Stimulated activated CD8-positive, alpha-beta memory T cell treated with anti-CD3 and anti-CD28 coated beads, Interleukin-7, amount 100 ng/mL, for 24 hours (primary cell): Measurements from ENCODE around the gene RELT.
"Not testable (repeated sequence)": the region's sequence is repeated elsewhere in the genome, so short reads cannot be mapped to it uniquely, and the experiment has no call there.

Experiments used
- DNase-seq: peaks from one replicate; pipeline ENCODE4 v3.0.0-alpha.2; 2020; ENCODE audit warnings: low read depth

Gene RELT

DNA sequence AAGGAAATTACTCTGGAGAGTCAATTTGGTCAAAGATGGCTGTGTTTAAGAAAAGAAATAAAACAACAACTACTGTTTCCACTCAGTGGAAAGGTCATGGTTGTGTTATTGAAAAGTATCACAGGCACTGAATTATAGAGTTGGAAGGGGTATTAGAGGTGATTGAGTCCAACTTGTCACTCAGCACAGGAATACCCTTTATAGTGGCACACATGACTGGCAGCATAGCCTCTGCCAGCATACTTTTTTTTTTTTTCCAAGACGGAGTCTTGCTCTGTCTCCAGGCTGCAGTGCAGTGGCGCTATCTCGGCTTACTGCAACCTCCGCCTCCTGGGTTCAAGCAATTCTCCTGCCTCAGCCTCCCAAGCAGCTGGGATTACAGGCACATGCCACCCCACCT lies 60.7 kb downstream of the RELT start:
- not testable (repeated sequence) for DNase-seq

GRCh38 chr11:73439002-73439843 lies 63.0 kb downstream of the RELT start:
- DNase-seq = no peak

GRCh38 chr11:73445980-73446379 lies 69.8 kb downstream of the RELT start:
- DNase-seq = no peak

GRCh38 chr11:73446766-73447165 lies 70.6 kb downstream of the RELT start:
- DNase-seq = no peak
